Nephron progenitor cell (in vitro differentiated cells): ENCODE data around the gene CDC42EP1.
A peak's percentile ranks its signal among the peaks of the same experiment; 100 is the strongest.
"Not testable (repeated sequence)": the region's sequence is repeated elsewhere in the genome, so short reads cannot be mapped to it uniquely, and the experiment has no call there.

Source experiments
- DNase-seq: peaks from one replicate; pipeline ENCODE4 v3.0.0; 2021
- H3K27ac Mint-ChIP-seq: 2 replicates; pipeline ENCODE4 v1.8.0; 2021; ENCODE audit warnings: mild to moderate bottlenecking, moderate library complexity, mixed read lengths
- H3K27me3 Mint-ChIP-seq: 2 replicates; pipeline ENCODE4 v1.8.0; 2021; ENCODE audit warnings: mild to moderate bottlenecking, low read depth, mixed read lengths; ENCODE audit not compliant: poor library complexity
- H3K36me3 Mint-ChIP-seq: 2 replicates; pipeline ENCODE4 v1.8.0; 2021; ENCODE audit warnings: low read depth, mixed read lengths
- H3K4me1 Mint-ChIP-seq: 2 replicates; pipeline ENCODE4 v1.8.0; 2021; ENCODE audit warnings: mixed read lengths
- H3K4me3 Mint-ChIP-seq: 2 replicates; pipeline ENCODE4 v1.8.0; 2021; ENCODE audit warnings: mild to moderate bottlenecking, moderate library complexity, mixed read lengths
- H3K9me3 Mint-ChIP-seq: 2 replicates; pipeline ENCODE4 v1.8.0; 2021; ENCODE audit warnings: mild to moderate bottlenecking, moderate library complexity, mixed read lengths
- CTCF ChIP-seq: fragments of 200-600 bp; sonication (generic); IDR thresholded peaks from 2 replicates; pipeline ENCODE4 v1.5.0; 2021; ENCODE audit warnings: antibody characterized with exemption

Gene CDC42EP1

GRCh38 chr22:37609240-37610152, 49.2 kb downstream of the CDC42EP1 start:
- Mint-ChIP-seq H3K27me3 (peaks cover 10% of the 10 kb centered on the region), H3K4me1 (peaks cover 40% of the 10 kb centered on the region), H3K9me3 (no peaks in the 10 kb centered on the region), H3K4me3 (peak overlapping the region; percentile 92), H3K36me3 (peaks cover 17% of the 10 kb centered on the region), H3K27ac (peak overlapping the region; percentile 95)
- peak; percentile 42 for DNase-seq
- TF ChIP-seq CTCF, result no peak

- DNase-seq, H3K27me3 Mint-ChIP-seq, H3K9me3 Mint-ChIP-seq: not testable (repeated sequence)
- Mint-ChIP-seq H3K4me3 (peak overlapping the region; percentile 92), H3K27ac (peak overlapping the region; percentile 95), H3K36me3 (peaks cover 22% of the 10 kb centered on the region), H3K4me1 (peaks cover 36% of the 10 kb centered on the region)
Measured at GRCh38 chr22:37610153-37610475, 49.8 kb downstream of the CDC42EP1 start.

- Mint-ChIP-seq H3K27ac (no peak overlapping the region), H3K4me3 (peak overlapping the region; percentile 92), H3K36me3 (peaks cover 22% of the 10 kb centered on the region), H3K9me3 (no peaks in the 10 kb centered on the region), H3K4me1 (peaks cover 31% of the 10 kb centered on the region), H3K27me3 (peaks cover 4% of the 10 kb centered on the region)
- no peak for DNase-seq
- no peak for TF ChIP-seq CTCF
Measured at GRCh38 chr22:37610480-37611129, 50.3 kb downstream of the CDC42EP1 start.

- no peak for DNase-seq
- H3K9me3 Mint-ChIP-seq, result no peaks in the 10 kb centered on the region
- TF ChIP-seq CTCF, result no peak
- H3K27ac Mint-ChIP-seq, result no peak overlapping the region
- H3K4me1 Mint-ChIP-seq, result peaks cover 30% of the 10 kb centered on the region
- H3K36me3 Mint-ChIP-seq, result peaks cover 26% of the 10 kb centered on the region
- no peak overlapping the region for H3K4me3 Mint-ChIP-seq
- no peaks in the 10 kb centered on the region for H3K27me3 Mint-ChIP-seq
Measured at GRCh38 chr22:37611207-37611606, 50.9 kb downstream of the CDC42EP1 start.

GRCh38 chr22:37616201-37617083, 56.2 kb downstream of the CDC42EP1 start:
- no peaks in the 10 kb centered on the region for H3K27me3 Mint-ChIP-seq
- no peaks in the 10 kb centered on the region for H3K9me3 Mint-ChIP-seq
- peaks cover under 1% of the 10 kb centered on the region for H3K4me1 Mint-ChIP-seq
- peaks cover 41% of the 10 kb centered on the region for H3K36me3 Mint-ChIP-seq
- DNase-seq, result no peak
- TF ChIP-seq CTCF, result no peak
- H3K27ac Mint-ChIP-seq, result no peak overlapping the region
- H3K4me3 Mint-ChIP-seq, result no peak overlapping the region

GRCh38 chr22:37617431-37617830, 57.2 kb downstream of the CDC42EP1 start:
- Mint-ChIP-seq H3K9me3 (no peaks in the 10 kb centered on the region), H3K27ac (no peak overlapping the region), H3K27me3 (no peaks in the 10 kb centered on the region), H3K36me3 (peaks cover 41% of the 10 kb centered on the region), H3K4me3 (no peak overlapping the region), H3K4me1 (no peaks in the 10 kb centered on the region)
- no peak for TF ChIP-seq CTCF
- DNase-seq, result no peak
